Stimulated activated CD8-positive, alpha-beta memory T cell treated with anti-CD3 and anti-CD28 coated beads, Interleukin-4, amount 100 ng/mL, for 1 hour (primary cell): ENCODE data around the gene NSUN6.
"Not testable (repeated sequence)": the region's sequence is repeated elsewhere in the genome, so short reads cannot be mapped to it uniquely, and the experiment has no call there.

Source experiments
- DNase-seq, 2 donors: peaks; one replicate each; pipeline ENCODE4 v3.0.0-alpha.2; 2020; ENCODE audit warnings: low read depth in 2 of 2, low spot score in 1 of 2

Gene NSUN6

DNA sequence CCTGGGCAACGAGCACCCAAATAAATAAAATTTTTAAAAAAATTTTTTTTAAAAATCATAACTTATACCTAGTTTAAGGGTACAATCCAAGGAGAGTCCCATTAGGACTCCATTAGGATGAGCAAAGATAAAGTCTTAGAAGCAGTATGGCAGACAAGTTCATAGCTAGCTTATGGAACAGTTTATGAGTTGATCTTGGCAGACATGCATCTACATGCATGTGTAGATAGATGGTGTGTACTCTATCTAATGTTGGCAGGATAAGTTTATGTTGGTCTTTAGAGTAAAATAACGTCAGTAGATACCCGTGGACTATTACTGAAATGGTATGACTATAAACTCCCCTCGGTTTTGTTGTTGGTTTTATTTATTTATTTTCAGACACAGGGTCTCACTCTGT lies 40.2 kb downstream of the NSUN6 start:
- DNase-seq = no peak

DNA sequence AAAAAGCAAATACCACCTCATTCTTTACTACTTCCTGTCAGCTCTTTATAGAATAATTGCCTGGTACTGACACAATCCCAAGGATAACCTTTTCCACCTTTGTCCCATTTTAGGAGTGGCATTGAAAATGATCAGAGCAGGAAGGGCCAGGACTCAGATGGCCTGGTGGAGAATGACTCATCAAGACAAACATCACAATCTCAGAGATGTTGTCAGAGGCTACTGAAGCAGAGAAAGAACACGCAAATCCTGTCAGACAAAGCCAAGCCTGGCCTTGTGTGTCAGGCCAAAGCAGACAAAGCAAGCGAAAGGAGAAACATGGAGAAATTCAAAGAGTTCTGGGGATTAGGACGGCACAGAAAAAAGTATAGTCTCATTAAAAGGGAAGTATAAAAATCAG lies 40.9 kb downstream of the NSUN6 start:
- no peak for DNase-seq

DNA sequence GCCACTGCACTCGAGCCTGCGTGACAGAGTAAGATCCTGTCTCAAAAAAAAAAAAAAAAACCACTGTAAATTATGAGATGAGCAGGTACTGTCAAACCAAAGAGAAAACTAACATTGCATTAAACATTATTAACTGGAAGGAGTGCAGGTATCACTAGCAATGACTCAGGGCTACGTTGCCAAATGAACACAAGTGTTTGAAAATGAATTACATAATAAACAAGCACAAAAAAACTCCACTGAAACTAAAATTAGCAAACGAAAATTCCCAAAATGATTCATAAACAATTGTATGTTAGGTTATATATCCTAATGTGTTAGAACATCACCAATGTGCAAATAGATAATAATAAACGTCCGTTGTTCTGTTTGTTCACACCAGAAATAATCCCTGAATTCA lies 42.8 kb downstream of the NSUN6 start:
- no peak for DNase-seq

DNA sequence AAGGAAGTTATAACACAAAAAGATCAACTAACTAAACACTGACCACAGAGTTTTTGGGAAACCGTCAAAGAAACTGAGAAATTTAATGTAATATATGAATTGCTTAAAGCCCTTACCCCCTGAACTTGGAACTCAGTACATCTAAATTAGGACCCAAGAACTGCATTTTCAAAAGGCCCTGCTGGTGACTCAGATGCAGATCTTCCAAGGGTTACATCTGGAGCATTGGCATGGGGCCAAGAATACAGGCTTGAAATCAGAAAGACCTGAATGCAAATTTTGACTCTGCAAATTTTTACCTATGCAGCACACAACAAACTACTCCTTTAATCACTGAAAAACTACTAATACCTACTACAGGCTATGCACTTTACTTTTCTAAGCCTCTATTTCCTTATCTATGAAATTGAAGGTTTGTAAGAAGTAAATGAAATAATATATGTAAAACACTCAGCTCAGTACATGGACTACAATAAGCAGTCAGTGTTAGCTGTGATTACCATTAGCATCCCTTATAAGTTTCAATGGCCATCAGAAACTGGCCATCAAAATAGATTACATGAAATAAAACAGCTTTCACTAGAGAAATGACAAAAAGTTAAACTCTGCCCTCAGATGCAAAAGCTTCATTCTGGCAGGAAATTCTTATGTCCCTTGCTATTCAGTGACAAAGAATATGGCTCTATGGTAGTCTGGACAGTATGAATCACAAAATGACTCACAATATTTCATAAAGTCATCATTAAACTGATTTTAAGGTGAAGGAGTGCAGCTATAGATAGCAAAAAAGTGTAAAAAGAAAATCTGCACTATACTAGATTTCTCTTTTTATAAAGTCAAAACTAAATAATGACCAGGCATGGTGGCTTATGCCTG lies 43.6 kb downstream of the NSUN6 start:
- no peak for DNase-seq

DNA sequence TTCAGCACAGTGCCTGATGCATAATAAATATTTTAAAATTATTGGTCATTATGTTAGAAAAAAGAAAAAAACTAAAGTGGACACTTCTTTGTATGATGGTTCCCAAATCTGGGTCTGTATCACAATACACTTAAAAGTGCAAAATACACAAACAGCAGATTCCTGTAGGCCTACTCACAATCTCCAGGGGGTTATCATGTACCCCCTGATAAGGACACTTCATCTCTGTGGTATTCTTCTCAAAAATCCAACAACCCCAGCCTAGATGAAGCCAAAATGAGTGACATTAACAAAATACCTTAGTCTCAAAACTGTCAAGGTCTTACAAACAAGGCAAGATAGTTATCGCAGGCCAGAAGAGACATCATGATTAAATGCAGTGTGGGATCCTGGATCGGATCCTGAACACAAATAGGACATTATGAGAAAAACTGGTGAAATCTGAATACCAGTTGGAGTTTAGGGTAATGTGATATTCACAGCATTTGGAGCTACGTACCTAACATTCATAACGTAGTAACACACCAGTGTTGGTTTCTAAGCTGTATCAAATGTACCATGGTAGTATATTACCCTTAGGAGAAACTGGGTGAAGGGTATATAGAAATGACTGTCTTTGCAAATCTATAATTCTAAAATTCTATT lies 45.2 kb downstream of the NSUN6 start:
- no peak for DNase-seq

DNA sequence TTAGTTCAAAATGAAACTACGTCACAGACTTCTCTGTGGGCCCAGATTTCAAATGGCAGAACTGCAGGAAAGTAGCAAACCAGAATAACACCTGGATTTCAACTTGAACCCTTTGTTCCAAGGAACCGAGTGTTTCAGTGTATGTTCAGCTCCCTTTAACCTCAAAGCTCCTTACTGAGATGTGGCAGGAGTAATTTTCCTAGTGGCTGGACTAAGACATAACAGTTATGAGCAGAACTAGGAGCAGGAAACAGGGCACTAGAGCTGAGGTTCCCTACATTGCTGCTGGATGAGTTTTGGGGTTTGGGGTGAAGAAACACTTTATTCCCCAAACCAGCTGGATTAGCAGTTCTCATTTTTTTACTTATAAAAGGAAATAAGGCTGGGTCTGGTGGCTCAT lies 50.1 kb downstream of the NSUN6 start:
- DNase-seq = no peak

DNA sequence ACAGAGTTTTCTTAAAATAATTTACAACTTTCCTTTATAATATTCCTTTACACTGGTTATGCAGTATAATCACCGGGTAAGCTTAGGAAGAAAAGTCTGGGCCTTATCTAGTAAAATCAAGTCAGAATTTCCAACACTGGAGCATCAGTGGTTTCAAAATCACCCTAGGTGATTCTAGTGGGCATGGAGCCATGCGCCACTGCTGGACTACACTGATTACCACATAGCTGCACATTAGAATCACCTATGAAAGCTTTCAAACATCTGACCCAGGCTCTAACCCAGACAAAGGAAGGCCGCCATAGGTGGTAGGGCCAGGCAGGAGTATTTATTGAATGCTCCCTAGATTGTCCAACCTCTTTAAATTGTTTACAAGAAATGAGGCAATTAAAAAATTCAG lies 52.0 kb downstream of the NSUN6 start:
- DNase-seq = no peak

DNA sequence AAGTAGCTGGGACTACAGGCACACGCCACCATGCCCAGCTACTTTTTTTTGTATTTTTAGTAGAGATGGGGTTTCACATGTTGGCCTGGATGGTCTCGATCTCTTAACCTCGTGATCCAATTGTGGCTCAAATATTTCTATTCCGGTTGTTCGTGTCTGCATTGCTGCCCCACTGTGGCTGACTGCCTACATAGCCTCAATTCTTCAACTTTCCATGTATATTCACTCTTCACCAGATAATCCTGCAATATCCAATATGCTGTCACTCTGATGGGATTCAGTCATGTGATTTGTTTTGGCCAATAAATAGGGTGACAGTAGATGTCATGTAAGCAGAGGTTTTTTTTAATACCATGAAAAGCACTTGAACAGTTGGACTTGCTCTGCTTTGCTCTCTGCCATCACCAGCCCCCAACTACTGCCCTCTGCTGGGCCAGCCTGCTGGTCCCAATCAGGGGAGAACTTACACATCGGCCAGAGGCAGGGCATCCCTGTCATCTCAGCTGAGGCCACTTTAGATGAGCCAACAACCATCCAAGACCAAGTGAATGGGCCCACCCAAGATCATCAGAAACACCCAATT lies 56.7 kb downstream of the NSUN6 start:
- no peak for DNase-seq

DNA sequence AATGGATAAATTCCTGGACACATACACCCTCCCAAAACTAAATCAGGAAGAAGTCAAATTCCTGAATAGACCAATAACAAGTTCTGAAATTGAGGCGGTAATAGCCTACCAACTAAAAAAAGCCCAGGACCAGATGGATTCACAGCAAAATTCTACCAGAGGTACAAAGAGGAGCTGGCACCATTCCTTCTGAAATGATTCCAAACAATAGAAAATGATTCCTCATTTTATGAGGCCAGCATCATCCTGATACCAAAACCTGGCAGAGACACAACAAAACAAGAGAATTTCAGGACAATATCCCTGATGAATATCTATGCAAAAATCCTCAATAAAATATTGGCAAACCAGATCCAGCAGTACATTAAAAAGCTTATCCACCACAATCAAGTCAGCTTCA lies 60.2 kb downstream of the NSUN6 start:
- DNase-seq = not testable (repeated sequence)

DNA sequence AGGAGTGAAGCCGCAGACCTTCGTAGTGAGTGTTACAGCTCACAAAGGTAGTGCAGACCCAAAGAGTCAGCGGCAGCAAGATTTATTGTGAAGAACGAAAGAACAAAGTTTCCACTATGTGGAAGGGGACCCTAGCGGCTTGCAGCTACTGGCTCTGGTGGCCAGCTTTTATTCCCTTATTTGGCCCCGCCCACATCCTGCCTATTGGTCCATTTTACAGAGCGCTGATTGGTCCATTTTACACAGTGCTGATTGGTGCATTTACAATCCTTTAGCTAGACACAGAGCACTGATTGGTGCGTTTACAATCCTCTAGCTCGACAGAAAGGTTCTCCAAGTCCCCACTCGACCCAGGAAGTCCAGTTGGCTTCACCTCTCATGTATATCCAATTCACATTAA lies 64.8 kb downstream of the NSUN6 start:
- not testable (repeated sequence) for DNase-seq

DNA sequence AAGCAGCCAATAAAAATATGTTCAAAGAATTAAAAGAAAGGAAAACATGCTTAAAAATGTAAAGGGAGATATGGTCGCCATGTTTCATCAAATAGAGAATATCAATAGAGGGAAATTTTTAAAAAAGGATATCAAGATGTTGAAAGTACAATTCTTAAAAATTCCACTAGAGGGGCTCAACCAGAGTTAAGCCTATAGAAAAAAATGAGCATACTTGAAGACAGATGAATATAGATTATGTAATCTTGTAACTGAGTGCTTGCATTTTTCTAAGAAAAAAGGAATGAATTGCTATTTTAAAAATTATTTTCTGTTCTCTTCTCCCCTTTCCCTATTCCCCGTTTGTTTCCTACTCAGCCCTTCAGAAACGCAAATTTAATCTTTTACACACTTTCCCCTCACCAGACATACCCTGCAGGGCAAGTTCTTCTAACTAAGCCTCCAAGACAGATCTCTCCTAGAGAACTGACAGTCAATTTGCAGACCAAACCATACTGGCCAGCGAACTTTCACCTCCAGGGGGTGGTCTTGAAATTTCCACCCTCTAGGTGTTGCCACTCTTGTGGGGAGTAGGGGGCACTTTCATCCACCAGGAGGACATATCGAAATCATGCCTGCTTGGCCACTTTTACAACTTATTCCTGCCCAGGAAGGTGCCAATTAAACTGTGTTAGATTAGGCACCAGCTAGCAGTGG lies 67.7 kb downstream of the NSUN6 start:
- DNase-seq = no peak

DNA sequence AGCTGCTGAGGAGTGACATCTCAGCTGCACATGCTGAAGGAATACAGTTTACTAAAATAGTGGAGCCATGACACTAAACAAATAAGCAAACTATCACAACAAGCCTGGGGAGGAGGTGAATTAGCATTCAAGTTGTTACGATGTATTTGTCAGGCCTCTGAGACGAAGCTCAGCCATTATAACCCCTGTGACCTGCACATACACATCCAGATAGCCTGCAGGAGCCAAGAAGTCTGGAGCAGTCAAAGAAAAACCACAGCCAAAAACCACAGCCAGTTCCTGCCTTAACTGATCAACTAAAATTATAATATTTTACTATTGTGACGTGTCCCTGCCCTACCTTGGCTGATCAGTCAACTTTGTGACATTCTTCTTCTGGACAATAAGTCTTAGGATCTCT lies 68.6 kb downstream of the NSUN6 start:
- no peak for DNase-seq

DNA sequence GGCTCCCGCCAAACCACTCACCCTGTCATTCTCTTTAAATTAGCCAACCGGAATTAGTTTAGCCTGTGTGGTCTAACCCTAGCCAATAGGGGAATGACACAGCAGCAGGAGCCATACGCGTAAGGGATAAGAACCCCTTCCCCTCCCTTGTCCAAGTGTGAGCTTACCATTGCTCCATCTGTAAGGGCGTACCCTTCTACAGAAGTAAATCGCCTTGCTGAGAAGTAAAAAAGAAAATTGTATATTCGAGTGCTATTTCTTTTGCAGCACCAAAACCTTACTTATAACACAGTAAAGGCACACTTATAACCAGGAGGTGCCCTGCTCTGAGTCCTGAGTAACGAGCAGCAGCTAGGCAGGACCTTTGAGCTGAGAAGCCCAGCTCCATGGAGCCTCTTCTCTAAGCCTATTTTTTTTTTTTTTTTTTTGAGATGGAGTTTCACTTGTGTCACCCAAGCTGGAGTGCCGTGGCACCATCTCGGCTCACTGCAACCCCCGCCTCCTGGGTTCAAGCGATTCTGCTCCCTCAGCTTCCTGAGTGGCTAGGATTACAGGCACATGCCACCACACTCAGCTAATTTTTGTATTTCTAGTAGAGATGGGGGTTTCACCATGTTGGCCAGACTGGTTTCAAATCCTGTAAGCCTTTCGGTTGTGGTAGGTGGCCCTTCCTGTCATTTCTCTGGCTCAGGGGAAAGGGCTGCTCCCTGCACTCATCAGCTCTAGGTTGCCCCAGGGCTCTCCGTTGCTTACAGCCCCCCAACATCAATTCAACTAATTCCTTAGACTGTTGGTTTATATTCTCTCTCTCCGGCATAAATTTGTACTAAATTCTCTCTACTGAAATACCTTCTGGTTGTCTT lies 73.3 kb downstream of the NSUN6 start:
- no peak for DNase-seq

DNA sequence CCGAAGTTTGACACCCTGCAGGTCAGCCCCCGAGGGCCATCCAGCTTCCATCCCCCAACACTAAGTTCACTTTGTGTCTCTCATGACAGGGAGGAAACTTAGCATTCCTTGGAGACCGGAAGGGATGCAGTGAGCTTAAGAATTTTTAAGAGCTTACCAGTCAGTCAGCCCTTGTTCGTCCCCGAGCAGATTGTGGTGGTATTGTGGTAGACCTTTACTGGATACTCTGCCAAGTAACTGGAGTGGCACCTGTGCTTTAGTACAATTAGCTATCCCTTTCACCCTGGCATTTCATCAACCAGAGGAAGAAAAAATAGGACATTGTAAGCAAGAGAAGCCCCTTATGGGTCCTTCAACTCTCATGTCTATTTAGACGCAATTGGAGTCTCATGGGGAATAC lies 74.8 kb downstream of the NSUN6 start:
- DNase-seq = no peak

DNA sequence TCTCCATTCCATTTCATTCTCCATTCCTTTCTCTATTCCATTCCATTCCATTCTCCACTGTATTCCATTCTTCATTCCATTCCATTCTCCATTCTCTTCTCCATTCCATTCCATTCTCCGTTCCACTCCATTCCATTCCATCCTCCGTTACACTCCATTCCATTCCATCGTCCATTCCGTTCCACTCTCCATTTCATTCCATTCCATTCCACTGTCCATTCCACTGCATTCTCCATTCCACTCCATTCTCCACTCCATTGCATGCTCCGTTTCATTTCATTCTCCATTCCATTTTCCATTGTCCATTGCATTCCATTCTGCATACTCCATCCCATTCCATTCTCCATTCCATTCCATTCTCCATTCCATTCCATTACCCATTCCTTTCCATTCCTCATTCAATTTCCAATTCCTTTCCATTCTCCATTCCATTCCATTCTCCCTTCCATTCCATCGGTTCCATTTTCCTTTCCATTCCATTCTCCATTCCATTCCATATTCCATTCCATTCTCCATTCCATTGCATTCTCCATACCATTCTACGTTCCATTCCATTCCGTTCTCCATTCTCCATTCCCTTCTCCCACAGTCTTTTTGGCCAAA lies 78.3 kb downstream of the NSUN6 start:
- no peak for DNase-seq

DNA sequence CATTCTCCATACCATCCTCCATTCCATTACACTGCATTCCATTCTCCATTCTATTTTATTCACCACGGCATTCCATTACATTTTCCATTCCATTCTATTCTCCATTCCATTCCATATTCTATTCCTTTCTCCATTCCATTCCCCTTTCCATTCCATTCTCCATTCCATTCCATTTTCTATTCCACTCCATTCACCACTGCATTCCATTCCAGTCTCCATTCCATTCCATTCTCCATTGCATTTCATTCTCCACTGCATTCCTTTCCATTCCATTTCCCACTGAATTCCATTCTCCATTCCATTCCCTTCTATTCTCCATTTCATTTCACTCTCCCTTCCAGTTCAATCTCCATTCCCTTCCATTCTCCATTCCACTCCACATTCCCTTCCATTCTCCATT lies 79.6 kb downstream of the NSUN6 start:
- DNase-seq = no peak

DNA sequence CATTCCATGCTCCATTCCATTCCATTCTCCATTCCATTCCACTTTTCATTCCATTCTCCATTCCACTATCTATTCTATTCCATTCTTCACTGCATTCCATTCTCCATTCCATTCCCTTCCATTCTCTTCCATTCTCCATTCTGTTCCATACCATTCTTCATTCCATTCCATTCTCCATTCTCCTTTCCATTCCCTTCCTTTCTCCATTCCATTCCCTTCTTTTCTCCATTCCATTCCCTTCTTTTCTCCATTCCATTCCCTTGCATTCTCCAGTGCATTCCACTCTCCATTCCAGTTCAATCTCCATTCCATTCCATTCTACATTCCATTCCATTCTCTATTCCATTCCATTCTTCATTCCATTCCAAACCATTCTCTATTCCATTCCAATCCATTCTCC lies 80.3 kb downstream of the NSUN6 start:
- no peak for DNase-seq

DNA sequence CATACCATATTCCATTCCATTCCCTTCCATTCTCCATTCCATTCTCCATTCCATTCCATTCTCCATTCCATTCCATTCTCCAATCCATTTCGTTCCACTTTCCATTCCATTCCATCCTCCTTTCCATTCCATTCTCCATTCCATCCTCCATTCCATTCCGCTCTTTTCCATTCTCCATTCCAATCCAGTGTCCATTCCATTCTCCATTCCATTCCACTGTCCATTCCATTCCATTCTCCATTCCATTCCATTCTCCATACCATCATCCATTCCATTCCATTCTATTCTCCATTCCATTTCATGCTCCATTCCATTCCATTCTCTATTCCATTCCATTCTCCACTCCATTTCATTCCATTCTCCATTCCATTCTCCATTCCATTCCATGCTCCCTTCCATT lies 81.0 kb downstream of the NSUN6 start:
- DNase-seq = not testable (repeated sequence)

DNA sequence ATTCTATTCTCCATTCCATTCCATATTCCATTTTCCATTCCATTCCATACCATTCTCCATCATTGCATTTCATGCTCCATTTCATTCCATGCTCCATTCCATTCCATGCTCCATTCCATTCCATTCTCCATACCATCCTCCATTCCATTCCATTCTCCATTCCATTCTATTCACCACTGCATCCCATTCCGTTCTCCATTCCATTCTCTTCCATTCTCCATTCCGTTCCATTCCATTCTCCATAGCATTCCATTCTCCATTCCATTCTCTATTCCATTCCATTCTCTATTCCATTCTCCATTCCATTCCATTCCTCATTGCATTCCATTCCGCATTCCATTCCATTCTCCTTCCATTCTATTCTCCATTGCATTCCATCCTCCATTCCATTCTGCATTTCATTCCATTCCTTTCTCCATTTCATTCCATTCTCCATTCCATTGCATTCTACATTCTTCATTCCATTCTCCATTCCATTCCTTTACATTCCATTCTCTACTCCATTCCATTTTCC lies 84.0 kb downstream of the NSUN6 start:
- DNase-seq = no peak

DNA sequence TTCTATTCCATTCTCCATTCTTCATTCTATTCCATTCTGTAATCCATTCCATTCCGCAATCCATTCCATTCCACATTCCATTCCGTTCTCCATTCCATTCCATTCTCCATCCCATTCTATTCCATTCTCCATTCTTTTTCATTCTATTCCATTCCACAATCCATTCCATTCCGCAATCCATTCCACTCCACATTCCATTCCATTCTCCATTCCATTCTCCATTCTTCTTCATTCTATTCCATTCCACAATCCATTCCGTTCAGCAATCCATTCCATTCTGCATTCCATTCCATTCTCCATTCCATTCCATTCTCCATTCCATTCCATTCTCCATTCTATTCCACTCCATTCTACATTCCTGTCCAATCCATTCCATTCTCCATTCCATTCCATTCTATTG lies 85.2 kb downstream of the NSUN6 start:
- no peak for DNase-seq
